NCI-H774 (cell line): Measurements from ENCODE around the gene HCST.
"Not testable (repeated sequence)": the region's sequence is repeated elsewhere in the genome, so short reads cannot be mapped to it uniquely, and the experiment has no call there.

Experiments used
- DNase-seq: peaks from one replicate; lab custom pipeline; 2025; lab: John Stamatoyannopoulos, UW

HCST gene

GRCh38 chr19:35904311-35905068 lies 2.2 kb downstream of the HCST start:
- DNase-seq: no peak

GRCh38 chr19:35905178-35905727 lies 2.9 kb downstream of the HCST start:
- DNase-seq: no peak

GRCh38 chr19:35907377-35907745 lies 5.0 kb downstream of the HCST start:
- DNase-seq: no peak

- DNase-seq: no peak
Measured at GRCh38 chr19:35908010-35908441, 5.7 kb downstream of the HCST start, which contains the start of gene TYROBP. Gene TYROBP, minus strand, starts transcription at chr19:35908295. Its CDS starts 67 bp downstream, at chr19:35908228.

GRCh38 chr19:35908973-35909683 lies 6.8 kb downstream of the HCST start:
- no peak for DNase-seq

- no peak for DNase-seq
Measured at GRCh38 chr19:35909684-35910035, 7.3 kb downstream of the HCST start.

GRCh38 chr19:35910355-35910754 lies 8.0 kb downstream of the HCST start:
- not testable (repeated sequence) for DNase-seq

GRCh38 chr19:35911173-35911572 lies 8.8 kb downstream of the HCST start:
- DNase-seq: no peak

GRCh38 chr19:35911790-35912189 lies 9.5 kb downstream of the HCST start:
- no peak for DNase-seq

- DNase-seq: no peak
Measured at GRCh38 chr19:35913589-35913988, 11.3 kb downstream of the HCST start.

GRCh38 chr19:35915443-35915842 lies 13.1 kb downstream of the HCST start:
- no peak for DNase-seq

GRCh38 chr19:35919306-35919705 lies 17.0 kb downstream of the HCST start:
- DNase-seq: no peak

- no peak for DNase-seq
Measured at GRCh38 chr19:35921012-35921411, 18.7 kb downstream of the HCST start.

- no peak for DNase-seq
Measured at GRCh38 chr19:35925501-35925900, 23.2 kb downstream of the HCST start.

GRCh38 chr19:35928507-35928906 lies 26.2 kb downstream of the HCST start:
- DNase-seq: no peak

- DNase-seq: no peak
Measured at GRCh38 chr19:35929876-35930275, 27.5 kb downstream of the HCST start.

GRCh38 chr19:35931161-35931873 lies 29.0 kb downstream of the HCST start:
- peak; percentile 99 for DNase-seq

- DNase-seq: no peak
Measured at GRCh38 chr19:35931874-35932202, 29.5 kb downstream of the HCST start.

- no peak for DNase-seq
Measured at GRCh38 chr19:35932291-35932936, 30.1 kb downstream of the HCST start.

GRCh38 chr19:35935911-35936737 lies 33.8 kb downstream of the HCST start, which contains the start of gene LRFN3:
Gene LRFN3, plus strand, starts transcription at chr19:35936374. Its CDS starts 3,052 bp downstream, at chr19:35939426.
- DNase-seq: peak; percentile 80

GRCh38 chr19:35936738-35937268 lies 34.5 kb downstream of the HCST start:
- DNase-seq: no peak
